DOHH2 (cell line): ENCODE results near the gene EXOC7.
"Not testable (repeated sequence)": the region's sequence is repeated elsewhere in the genome, so short reads cannot be mapped to it uniquely, and the experiment has no call there.

ENCODE experiments used
- EZH2phosphoT487 ChIP-seq: fragments of 200-600 bp; sonication (generic); IDR thresholded peaks from 2 replicates; pipeline ENCODE4 v1.6.1; 2017; ENCODE audit warnings: borderline replicate concordance, mild to moderate bottlenecking, antibody characterized with exemption, low read length, moderate library complexity, mixed read lengths
- TF ChIP-seq, protein P1 (sequence below): fragments of 200-600 bp; sonication (generic); IDR thresholded peaks from one replicate; pipeline ENCODE4 v1.5.1; 2014; ENCODE audit warnings: antibody characterized with exemption, mild to moderate bottlenecking, low read depth, low read length; ENCODE audit not compliant: poor library complexity, severe bottlenecking

- TF ChIP-seq, protein P1, sequence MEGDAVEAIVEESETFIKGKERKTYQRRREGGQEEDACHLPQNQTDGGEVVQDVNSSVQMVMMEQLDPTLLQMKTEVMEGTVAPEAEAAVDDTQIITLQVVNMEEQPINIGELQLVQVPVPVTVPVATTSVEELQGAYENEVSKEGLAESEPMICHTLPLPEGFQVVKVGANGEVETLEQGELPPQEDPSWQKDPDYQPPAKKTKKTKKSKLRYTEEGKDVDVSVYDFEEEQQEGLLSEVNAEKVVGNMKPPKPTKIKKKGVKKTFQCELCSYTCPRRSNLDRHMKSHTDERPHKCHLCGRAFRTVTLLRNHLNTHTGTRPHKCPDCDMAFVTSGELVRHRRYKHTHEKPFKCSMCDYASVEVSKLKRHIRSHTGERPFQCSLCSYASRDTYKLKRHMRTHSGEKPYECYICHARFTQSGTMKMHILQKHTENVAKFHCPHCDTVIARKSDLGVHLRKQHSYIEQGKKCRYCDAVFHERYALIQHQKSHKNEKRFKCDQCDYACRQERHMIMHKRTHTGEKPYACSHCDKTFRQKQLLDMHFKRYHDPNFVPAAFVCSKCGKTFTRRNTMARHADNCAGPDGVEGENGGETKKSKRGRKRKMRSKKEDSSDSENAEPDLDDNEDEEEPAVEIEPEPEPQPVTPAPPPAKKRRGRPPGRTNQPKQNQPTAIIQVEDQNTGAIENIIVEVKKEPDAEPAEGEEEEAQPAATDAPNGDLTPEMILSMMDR = not testable (repeated sequence)
- not testable (repeated sequence) for TF ChIP-seq EZH2phosphoT487
These were observed 45.3 kb downstream of the EXOC7 start for GRCh38 chr17:76058264-76058663.
